OCI-LY3 (cell line): ENCODE measurements around the gene TMEM39B.
"Not testable (repeated sequence)": the region's sequence is repeated elsewhere in the genome, so short reads cannot be mapped to it uniquely, and the experiment has no call there.

Experiments
- H2AFZ ChIP-seq: fragments of 200-600, 300-600 bp; shearing (Covaris generic); 2 replicates; pipeline ENCODE4 v1.6.0; 2014; ENCODE audit warnings: antibody characterized with exemption, low read depth, low read length
- H3K27ac ChIP-seq: fragments of 200-600, 300-600 bp; sonication (generic); 2 replicates; pipeline ENCODE4 v1.5.1; 2014; ENCODE audit warnings: mild to moderate bottlenecking, low read length, moderate library complexity, mixed read lengths
- H3K27me3 ChIP-seq: fragments of 200-600, 300-600 bp; sonication (generic); 2 replicates; pipeline ENCODE4 v1.6.1; 2014; ENCODE audit warnings: low read depth, low read length, mixed read lengths
- H3K36me3 ChIP-seq: fragments of 200-600, 300-600 bp; sonication (generic); replicated peaks from 2 replicates; pipeline ENCODE3; 2014; ENCODE audit warnings: low read depth, low read length, mixed read lengths
- H3K4me1 ChIP-seq: fragments of 300-600, 200-600 bp; sonication (generic); 2 replicates; pipeline ENCODE4 v1.6.1; 2014; ENCODE audit warnings: low read length, mixed read lengths
- H3K4me2 ChIP-seq: fragments of 200-600, 300-600 bp; sonication (generic); 2 replicates; pipeline ENCODE4 v1.6.1; 2014; ENCODE audit warnings: low read length, mixed read lengths
- H3K4me3 ChIP-seq: fragments of 300-600, 200-600 bp; sonication (generic); 2 replicates; pipeline ENCODE4 v1.5.1; 2014; ENCODE audit warnings: antibody characterized with exemption, mild to moderate bottlenecking, low read length, moderate library complexity
- H3K79me2 ChIP-seq: fragments of 300-600, 200-600 bp; shearing (Covaris generic); 2 replicates; pipeline ENCODE4 v1.6.1; 2014; ENCODE audit warnings: mild to moderate bottlenecking, low read length, mixed read lengths
- H3K9ac ChIP-seq: fragments of 300-600, 200-600 bp; shearing (Covaris generic); 2 replicates; pipeline ENCODE4 v1.6.0; 2014; ENCODE audit warnings: mild to moderate bottlenecking, low read length, moderate library complexity
- H3K9me3 ChIP-seq: fragments of 200-600, 300-600 bp; shearing (Covaris generic); 2 replicates; pipeline ENCODE4 v1.6.1; 2014; ENCODE audit warnings: low read length, mixed read lengths; ENCODE audit not compliant: insufficient read depth
- H4K20me1 ChIP-seq: fragments of 200-600, 300-600 bp; sonication (generic); 2 replicates; pipeline ENCODE4 v1.6.1; 2016; ENCODE audit warnings: low read length, mixed read lengths; ENCODE audit not compliant: insufficient read depth
- EZH2phosphoT487 ChIP-seq: fragments of 200-600 bp; shearing (Covaris generic); IDR thresholded peaks from 2 replicates; pipeline ENCODE4 v1.6.1; 2018; ENCODE audit warnings: antibody characterized with exemption, mixed run types, low read depth
- TF ChIP-seq, protein P1 (sequence below): fragments of 200-600, 300-600 bp; sonication (generic); IDR thresholded peaks from 2 replicates; pipeline ENCODE4 v1.5.1; 2014; ENCODE audit warnings: antibody characterized with exemption, low read length, low read depth

TMEM39B gene

DNA sequence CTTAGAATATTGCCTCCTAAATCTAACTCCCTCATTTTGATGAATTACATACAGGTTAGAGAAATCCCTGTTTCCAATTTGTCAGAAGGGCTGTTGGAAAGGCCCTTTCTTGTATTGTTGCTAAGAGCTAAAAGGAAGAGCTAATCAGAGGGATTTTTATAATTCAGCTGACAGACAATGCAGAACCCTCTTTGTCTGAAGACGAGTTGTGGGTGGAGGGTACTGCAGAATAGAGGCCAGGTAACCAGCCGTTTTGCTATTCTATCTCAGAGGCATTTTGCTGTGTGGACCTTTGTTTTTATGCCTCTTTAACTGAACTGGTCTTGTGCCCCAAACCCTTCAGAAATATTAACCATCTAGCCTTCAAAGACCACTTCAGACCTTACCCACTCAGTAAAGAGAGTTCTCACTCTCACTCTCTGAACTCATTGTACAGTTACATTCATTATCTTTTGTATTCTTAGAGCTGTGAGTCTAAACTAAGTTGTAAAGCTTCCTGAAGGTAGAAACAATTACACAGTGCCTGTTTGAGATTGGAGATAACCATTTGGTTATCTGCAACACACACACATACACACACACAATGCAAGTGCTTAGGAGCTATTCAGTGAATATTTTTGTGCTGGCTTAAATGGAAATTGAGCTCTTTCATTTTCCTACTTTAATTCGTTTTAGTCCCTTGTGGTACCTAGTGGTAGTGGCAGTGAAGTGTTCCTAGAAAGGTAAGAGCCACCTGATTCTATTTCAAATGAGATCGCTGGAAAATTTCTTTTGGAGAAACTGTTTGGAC is 54.9 kb downstream of the TMEM39B start:
- Histone ChIP-seq H3K9ac (no peak overlapping the region), H3K36me3 (no peaks in the 10 kb centered on the region), H3K27me3 (no peaks in the 10 kb centered on the region), H3K27ac (no peak overlapping the region), H3K4me2 (no peak overlapping the region), H2AFZ (no peak overlapping the region), H4K20me1 (peaks cover 9% of the 10 kb centered on the region; the same call in 1 of the 2 replicates), H3K4me1 (no peaks in the 10 kb centered on the region), H3K4me3 (no peak overlapping the region), H3K9me3 (no peaks in the 10 kb centered on the region), H3K79me2 (peaks cover 72% of the 10 kb centered on the region)
- TF ChIP-seq, protein P1, sequence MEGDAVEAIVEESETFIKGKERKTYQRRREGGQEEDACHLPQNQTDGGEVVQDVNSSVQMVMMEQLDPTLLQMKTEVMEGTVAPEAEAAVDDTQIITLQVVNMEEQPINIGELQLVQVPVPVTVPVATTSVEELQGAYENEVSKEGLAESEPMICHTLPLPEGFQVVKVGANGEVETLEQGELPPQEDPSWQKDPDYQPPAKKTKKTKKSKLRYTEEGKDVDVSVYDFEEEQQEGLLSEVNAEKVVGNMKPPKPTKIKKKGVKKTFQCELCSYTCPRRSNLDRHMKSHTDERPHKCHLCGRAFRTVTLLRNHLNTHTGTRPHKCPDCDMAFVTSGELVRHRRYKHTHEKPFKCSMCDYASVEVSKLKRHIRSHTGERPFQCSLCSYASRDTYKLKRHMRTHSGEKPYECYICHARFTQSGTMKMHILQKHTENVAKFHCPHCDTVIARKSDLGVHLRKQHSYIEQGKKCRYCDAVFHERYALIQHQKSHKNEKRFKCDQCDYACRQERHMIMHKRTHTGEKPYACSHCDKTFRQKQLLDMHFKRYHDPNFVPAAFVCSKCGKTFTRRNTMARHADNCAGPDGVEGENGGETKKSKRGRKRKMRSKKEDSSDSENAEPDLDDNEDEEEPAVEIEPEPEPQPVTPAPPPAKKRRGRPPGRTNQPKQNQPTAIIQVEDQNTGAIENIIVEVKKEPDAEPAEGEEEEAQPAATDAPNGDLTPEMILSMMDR: no peak

DNA sequence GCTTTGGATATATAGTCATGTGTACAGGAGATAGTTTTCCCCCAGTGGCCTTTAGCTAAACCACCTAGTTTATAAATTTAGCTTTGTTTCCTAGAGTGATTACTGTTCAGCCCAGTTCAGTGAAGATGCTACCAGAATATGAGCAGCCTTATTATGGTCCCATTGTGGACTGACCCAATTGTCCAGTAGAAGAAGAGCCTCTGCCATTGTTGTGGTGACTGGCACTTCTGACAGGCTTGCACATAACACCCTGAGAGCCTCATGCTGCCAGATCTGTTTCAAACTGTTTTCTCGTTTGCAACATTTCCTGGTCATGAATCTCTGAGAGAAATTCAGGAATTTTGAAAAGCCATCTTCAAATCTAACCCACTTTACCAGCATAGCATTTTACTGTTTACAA is 55.7 kb downstream of the TMEM39B start:
- Histone ChIP-seq H2AFZ (no peak overlapping the region), H3K36me3 (no peaks in the 10 kb centered on the region), H3K9ac (no peak overlapping the region), H3K4me3 (no peak overlapping the region), H4K20me1 (peaks cover 6% of the 10 kb centered on the region; the same call in 1 of the 2 replicates), H3K9me3 (no peaks in the 10 kb centered on the region), H3K27me3 (no peaks in the 10 kb centered on the region), H3K27ac (no peak overlapping the region), H3K4me2 (no peak overlapping the region), H3K79me2 (peaks cover 69% of the 10 kb centered on the region), H3K4me1 (no peaks in the 10 kb centered on the region)
- TF ChIP-seq EZH2phosphoT487: no peak
- TF ChIP-seq, protein P1: no peak

DNA sequence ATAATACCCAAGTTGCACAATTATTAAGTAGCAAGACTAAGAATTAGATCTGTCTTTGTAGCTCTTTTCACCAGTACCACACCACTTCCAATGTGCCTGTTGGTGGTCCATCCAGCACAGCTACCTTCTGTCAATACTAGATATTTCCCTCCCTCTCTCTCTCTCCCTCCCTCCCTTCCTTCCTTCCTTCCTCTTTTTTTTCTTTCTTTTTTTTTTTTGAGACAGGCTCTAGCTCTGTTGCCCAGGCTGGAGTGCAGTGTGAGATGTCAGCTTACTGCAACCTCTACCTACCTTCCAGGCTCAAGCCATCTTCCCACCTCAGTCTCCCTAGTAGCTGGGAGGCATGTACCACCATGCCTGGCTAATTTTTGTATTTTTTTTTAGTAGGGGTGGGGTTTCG is 56.2 kb downstream of the TMEM39B start:
- H3K4me3 ChIP-seq: no peak overlapping the region
- peaks cover 65% of the 10 kb centered on the region for H3K79me2 ChIP-seq
- no peaks in the 10 kb centered on the region for H3K4me1 ChIP-seq
- H2AFZ ChIP-seq: no peak overlapping the region
- TF ChIP-seq, protein P1: no peak
- TF ChIP-seq EZH2phosphoT487: no peak
- peaks cover 6% of the 10 kb centered on the region; the same call in 1 of the 2 replicates for H4K20me1 ChIP-seq
- no peaks in the 10 kb centered on the region for H3K27me3 ChIP-seq
- no peaks in the 10 kb centered on the region for H3K9me3 ChIP-seq
- no peak overlapping the region for H3K9ac ChIP-seq
- no peaks in the 10 kb centered on the region for H3K36me3 ChIP-seq
- no peak overlapping the region for H3K4me2 ChIP-seq
- no peak overlapping the region for H3K27ac ChIP-seq

DNA sequence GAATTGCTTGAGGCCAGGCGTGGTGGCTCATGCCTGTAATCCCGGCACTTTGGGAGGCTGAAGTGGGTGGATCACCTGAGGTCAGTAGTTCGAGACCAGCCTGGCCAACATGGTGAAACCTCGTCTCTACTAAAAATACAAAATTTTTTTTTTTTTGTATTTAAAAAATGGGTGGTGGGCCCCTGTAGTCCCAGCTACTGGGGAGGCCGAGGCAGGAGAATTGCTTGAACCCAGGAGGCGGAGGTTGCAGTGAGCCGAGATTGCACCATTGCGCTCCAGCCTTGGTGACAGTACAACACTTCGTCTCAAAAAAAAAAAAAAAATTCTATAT is 61.2 kb downstream of the TMEM39B start:
- not testable (repeated sequence) for H3K27me3 ChIP-seq, H2AFZ ChIP-seq, H4K20me1 ChIP-seq, H3K4me1 ChIP-seq, H3K9me3 ChIP-seq, H3K27ac ChIP-seq, H3K9ac ChIP-seq, H3K4me2 ChIP-seq, H3K4me3 ChIP-seq, H3K36me3 ChIP-seq
- H3K79me2 ChIP-seq: peaks cover 45% of the 10 kb centered on the region
